A673 (cell line): ENCODE data around the gene ZNF580.

Experiments used
- CTCF ChIP-seq: fragments of 300-800, 200-600 bp; sonication (generic); conservative IDR thresholded peaks from 2 replicates; pipeline ENCODE4 v1.5.1; 2017; ENCODE audit warnings: low read depth, mild to moderate bottlenecking, antibody characterized with exemption, low read length, moderate library complexity, mixed read lengths
- EZH2 ChIP-seq: fragments of 200-600 bp; sonication (generic); IDR thresholded peaks from 2 replicates; pipeline ENCODE4 v1.6.1; 2017; ENCODE audit warnings: borderline replicate concordance, low read depth, mild to moderate bottlenecking, mixed read lengths, antibody characterized with exemption, low read length; ENCODE audit not compliant: poor library complexity, severe bottlenecking

GRCh38 chr19:55613930-55614710, 26.7 kb upstream of the ZNF580 start:
- no peak for TF ChIP-seq CTCF
- no peak for TF ChIP-seq EZH2
